ENCODE results near the gene TEAD1.

DNA sequence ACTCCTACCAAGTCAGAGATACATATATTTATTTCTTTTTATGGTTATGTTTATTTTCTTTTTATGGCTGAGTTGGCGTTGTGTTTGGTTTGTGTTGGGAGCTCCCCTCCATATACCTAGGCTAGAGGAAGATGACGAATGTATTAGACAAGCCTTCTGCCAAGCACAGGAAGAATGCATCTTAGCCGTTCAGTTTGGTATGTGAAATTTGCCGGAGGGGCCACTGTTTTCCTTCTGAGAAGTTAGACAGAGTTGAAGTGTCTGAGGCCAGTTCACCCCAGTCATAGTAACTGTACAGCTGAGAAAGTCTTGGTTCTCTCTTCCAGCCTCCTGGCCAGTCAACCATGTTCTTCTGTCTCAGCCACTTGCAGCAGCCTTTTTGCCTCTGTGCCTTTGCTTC lies 29.8 kb downstream of the TEAD1 start:
- TF ChIP-seq, protein P1, sequence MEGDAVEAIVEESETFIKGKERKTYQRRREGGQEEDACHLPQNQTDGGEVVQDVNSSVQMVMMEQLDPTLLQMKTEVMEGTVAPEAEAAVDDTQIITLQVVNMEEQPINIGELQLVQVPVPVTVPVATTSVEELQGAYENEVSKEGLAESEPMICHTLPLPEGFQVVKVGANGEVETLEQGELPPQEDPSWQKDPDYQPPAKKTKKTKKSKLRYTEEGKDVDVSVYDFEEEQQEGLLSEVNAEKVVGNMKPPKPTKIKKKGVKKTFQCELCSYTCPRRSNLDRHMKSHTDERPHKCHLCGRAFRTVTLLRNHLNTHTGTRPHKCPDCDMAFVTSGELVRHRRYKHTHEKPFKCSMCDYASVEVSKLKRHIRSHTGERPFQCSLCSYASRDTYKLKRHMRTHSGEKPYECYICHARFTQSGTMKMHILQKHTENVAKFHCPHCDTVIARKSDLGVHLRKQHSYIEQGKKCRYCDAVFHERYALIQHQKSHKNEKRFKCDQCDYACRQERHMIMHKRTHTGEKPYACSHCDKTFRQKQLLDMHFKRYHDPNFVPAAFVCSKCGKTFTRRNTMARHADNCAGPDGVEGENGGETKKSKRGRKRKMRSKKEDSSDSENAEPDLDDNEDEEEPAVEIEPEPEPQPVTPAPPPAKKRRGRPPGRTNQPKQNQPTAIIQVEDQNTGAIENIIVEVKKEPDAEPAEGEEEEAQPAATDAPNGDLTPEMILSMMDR (conservative IDR thresholded peaks at IDR 0.05 in 1 of 2, IDR thresholded peaks at IDR 0.05 in 1 of 2; ENCODE audit: low read depth in 1 of 2, low read length in 2 of 2), result no peak
- TF ChIP-seq EZH2 (IDR thresholded peaks at IDR 0.05; ENCODE audit: low read length, missing control alignments), result no peak

All from fibroblast of lung (primary cell).